Measurements from ENCODE around the gene TRIM49D1. TPM values are rescaled to one million over a fixed set of nuclear protein-coding genes. Genes with fewer than 3 reads are reported as not detected.
"Not testable (repeated sequence)": the region's sequence is repeated elsewhere in the genome, so short reads cannot be mapped to it uniquely, and the experiment has no call there.

The TRIM49D1 gene, protein sequence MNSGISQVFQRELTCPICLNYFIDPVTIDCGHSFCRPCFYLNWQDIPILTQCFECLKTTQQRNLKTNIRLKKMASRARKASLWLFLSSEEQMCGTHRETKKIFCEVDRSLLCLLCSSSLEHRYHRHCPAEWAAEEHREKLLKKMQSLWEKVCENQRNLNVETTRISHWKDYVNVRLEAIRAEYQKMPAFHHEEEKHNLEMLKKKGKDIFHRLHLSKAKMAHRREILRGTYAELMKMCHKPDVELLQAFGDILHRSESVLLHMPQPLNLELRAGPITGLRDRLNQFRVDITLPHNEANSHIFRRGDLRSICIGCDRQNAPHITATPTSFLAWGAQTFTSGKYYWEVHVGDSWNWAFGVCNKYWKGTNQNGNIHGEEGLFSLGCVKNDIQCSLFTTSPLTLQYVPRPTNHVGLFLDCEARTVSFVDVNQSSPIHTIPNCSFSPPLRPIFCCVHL
- polyA plus RNA-seq (ENCODE audit: insufficient read length in 3 of 3) = not detected
- long read RNA-seq, donor 1 = 0 reads
- long read RNA-seq, donor 2 = 0 reads
- long read RNA-seq, donor 3 = 0 reads
- long read RNA-seq, donor 4 = 0 reads
- long read RNA-seq, donor 5 = 0 reads
- long read RNA-seq, donor 6 = 0 reads
- long read RNA-seq, donor 7 = 0 reads
- long read RNA-seq, donor 8 = 0 reads
- long read RNA-seq, donor 9 = 0 reads
- long read RNA-seq, donor 10 = 0 reads
- long read RNA-seq, donor 11 = 0 reads
- long read RNA-seq, donor 12 = 0 reads
- long read RNA-seq, donor 13 = 0 reads
- long read RNA-seq, donor 14 = 0 reads
- long read RNA-seq, donor 15 = 0 reads
- long read RNA-seq, donor 16 = 0 reads

DNA sequence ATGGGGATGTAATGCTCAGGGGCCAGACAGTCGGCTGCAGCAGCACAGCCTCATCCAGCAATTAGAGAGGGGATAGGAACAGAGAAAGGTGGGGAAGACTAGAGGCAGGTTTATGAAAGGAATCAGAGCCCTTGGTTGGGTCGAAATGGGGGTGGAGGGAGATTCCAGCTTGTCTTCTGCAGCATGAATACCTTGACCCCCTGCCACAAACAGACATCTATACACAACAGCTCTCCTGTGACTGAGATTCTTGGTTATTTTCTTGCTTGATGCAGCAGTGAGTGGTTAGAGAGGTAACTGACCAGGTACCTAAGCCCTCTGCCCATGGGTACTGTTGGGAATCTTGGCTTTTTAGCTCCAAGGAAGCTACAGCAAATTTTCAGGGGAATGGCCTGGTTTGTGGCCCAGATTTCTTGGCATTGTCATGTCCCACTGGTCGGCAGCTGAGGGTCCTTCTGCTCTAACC lies at the start of gene TRIM49D1:
Gene TRIM49D1, minus strand, starts transcription at position 51 of the 466 bp plus-strand sequence. CDS start 4,535 bp downstream, outside the sequence.
- no peak for DNase-seq (ENCODE audit: extremely low read depth in 1 of 11, low read depth in 9 of 11, low spot score in 4 of 11)

DNA sequence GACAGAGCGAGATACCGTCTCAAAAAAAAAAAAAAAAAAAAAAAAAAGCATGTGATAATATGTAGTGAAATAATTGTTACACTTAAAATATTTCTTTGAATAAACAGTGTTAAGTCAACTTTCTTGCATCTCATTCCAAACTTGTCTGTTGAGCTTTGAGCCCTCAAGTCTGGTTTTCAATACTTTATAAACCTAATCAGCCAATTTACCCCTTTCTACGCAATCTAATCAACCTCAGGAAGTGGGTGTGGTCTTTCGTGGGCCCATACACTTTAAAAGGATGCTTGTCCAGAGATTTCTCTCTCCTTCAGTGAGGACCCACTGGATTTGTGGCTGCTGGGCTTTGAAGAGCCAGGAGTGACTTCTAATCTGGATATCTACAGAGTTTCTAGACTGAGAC lies 43.7 kb upstream of the TRIM49D1 start, which contains the start of gene TRIM64:
Gene TRIM64, plus strand, starts transcription at position 301 of the 400 bp plus-strand sequence. CDS start 2,467 bp downstream, outside the sequence.
- DNase-seq (ENCODE audit: extremely low read depth in 1 of 11, low read depth in 9 of 11, low spot score in 4 of 11) = not testable (repeated sequence)

DNA sequence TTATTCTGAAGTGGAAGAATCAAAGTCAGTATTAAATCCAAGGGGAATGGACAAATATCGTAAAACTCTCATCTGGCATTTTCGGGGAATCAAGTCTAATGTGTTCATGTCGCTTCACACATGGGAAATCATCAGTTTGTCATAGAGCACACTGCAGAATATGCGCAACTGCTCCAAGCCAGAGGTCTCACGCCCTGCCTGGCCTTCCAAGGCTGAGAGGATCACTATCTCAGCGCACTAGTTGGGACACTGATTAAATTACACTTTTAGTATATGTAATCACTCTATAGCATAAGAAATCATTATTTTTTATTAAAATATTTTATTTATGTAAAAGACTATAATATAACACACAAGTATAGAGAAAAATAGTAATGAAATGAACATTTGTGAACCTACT lies 38.8 kb upstream of the TRIM49D1 start:
- DNase-seq (ENCODE audit: extremely low read depth in 1 of 11, low read depth in 9 of 11, low spot score in 4 of 11) = not testable (repeated sequence)

DNA sequence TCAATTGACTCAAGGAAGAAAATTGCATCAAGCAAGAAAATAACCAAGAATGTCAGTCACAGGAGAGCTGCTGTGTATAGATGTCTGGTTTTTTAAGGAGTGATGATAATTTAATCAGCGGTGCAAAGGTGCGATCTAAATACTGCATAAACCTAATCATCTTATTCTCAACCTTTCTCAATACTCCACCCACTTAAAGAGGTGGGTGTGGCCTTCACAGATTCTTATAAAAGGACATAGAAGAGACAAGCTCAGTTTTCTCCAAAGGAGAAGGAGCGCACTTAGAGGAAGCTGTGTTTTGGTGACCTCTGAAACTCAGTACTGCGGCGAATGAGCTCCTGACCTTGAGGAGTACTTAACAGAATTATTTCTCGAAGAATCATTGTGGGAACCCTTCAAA lies 1.7 kb upstream of the TRIM49D1 start, which contains the start of gene TRIM49D2:
Gene TRIM49D2, plus strand, starts transcription at position 301 of the 400 bp plus-strand sequence. CDS start 2,698 bp downstream, outside the sequence.
- not testable (repeated sequence) for DNase-seq (ENCODE audit: extremely low read depth in 1 of 11, low read depth in 9 of 11, low spot score in 4 of 11)

DNA sequence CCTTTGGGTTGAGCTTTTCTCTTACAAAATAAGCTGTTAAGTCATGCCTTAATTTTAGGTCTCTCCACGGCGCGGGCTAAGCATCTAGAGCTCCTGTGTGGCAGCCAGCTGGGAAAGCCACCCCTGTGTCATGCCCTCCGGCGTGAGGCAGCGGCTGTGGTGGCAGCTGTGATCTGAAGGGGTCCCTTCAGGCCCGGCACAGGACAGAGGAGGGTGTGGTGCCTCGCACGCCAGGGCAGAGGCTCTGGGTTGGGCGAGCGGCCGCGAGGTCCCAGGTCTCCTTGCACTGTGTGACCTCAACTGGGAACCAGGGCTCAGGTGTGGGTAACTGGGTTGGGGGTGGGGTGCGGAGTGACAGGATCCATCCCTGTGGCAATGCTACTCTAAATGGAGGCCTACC lies 21.2 kb downstream of the TRIM49D1 start:
- not testable (repeated sequence) for DNase-seq (ENCODE audit: extremely low read depth in 1 of 11, low read depth in 9 of 11, low spot score in 4 of 11)

DNA sequence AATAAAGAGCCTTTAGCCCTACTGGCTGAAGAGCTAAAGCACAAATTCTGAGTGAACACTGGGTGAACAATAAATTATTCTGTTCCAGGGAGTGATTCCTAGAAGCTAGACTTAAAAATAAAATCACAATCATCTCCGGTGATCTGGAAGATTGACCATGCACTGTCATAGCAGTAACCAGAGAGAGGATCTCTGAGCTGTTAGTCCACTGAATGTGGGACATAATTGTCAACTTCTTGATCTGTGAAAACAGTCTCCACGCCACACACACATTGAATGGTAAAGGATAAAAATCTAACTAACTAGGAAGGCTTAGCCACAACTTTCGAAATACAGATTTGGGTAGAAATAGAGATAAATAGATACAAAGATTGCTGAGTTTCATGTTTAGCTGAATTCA lies 28.8 kb downstream of the TRIM49D1 start:
- DNase-seq (ENCODE audit: extremely low read depth in 1 of 11, low read depth in 9 of 11, low spot score in 4 of 11) = not testable (repeated sequence)

DNA sequence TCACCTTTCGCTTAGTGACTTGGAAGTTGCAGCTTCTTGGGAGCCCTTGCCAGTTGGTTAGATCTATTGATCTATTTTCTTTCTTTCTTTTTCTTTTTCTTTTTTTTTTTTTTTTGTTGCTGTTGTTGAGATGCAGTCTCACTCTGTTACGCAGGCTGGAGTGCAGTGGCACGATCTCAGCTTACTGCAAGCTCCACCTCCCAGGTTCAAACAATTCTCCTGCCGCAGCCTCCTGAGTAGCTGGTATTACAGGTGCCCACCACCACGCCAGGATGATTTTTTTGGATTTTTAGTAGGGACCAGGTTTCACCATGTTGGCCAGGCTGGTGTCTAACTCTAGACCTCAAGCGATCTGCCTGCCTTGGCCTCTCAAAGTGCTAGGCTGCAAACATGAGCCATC lies 44.5 kb downstream of the TRIM49D1 start:
- DNase-seq (ENCODE audit: extremely low read depth in 1 of 11, low read depth in 9 of 11, low spot score in 4 of 11) = not testable (repeated sequence)

DNA sequence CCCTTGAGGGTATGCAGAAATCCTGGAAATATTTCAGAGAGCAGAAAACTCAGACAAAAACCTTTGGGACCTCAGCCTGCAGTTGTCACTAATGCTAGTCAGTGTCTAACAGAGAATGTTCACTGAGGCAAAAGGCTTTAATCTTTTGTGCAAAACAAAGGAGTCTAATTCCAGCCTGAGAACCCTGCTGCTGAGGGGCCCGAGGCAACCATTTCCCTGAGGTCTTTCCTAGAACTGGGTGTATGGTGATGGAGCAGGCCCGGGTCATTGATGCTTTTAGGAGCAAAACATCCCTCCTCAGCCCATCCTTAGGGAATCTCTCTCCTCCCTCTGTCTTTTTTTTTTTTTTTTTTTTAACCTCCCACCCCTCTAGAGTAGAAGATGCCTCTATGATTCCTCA lies 49.5 kb downstream of the TRIM49D1 start:
- not testable (repeated sequence) for DNase-seq (ENCODE audit: extremely low read depth in 1 of 11, low read depth in 9 of 11, low spot score in 4 of 11)

DNA sequence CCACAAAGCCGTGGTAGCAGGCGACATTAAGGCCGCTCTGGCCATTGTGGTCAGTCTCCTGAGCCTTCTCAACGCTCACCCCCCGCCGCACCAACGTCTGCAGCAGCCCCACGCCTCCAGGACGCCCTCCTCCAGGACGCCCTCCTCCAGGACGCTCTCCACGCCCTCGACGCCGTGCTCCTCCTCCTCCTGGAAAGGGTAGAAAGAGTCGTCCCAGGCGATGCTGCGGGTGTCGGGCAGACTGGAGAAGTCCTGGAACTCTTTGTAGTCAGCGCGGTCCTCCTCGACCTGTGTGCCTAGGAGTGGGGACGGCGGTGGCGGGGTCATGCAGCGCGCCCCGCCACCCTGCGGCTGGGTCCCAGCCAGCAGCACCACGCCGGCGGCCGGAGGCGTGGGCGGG lies 56.8 kb downstream of the TRIM49D1 start:
- not testable (repeated sequence) for DNase-seq (ENCODE audit: extremely low read depth in 1 of 11, low read depth in 9 of 11, low spot score in 4 of 11)

DNA sequence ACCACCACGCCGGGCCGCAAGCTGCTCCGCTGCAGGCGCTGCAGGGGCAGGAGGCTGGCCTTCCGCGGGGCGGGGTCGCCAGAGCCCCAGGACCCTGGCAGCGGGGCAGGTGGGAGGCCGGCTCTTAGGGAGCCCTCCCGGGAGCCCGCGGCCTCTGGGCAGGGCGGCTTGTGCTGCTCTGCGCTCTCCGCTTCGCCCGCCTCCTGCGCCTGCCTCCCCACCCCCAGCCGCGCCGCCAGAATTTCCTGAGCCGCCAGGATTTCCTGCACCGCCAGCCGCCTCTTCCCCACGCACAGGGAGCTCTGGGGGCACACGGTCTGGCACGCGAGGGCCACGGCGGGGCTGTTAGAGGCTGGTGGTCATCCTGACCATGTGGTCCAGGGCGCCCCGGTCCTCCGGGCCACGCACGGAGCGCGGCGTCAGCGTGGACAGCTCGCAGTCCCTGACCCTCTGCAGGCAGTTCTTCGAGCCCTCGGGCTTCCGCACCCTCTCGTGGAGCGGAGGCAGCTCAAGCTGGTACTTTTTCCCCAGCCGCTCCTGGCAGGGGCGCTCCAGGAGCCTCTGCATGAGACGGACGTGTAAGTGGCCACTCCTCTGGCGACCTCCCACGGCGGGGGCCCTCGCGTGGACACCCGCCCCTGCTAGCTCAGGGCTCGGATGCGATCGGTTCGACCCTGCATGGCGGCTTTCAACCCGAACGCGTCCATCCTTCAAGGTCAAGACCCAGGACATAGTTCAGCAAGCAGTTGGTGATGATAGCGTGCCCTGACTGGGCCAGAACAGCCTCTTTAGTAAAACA lies 57.9 kb downstream of the TRIM49D1 start:
- DNase-seq (ENCODE audit: extremely low read depth in 1 of 11, low read depth in 9 of 11, low spot score in 4 of 11) = peak in 2 of 11 donors; percentile 0 to 1

Other genes with a start within 250 kb of the TRIM49D1 start
- not detected for gene TRIM77, start 211.9 kb downstream of the TRIM49D1 start, polyA plus RNA-seq (ENCODE audit: insufficient read length in 3 of 3)
- gene TRIM49, start 113.7 kb downstream of the TRIM49D1 start, polyA plus RNA-seq (ENCODE audit: insufficient read length in 3 of 3) = not detected
- gene TRIM64B, start 43.8 kb downstream of the TRIM49D1 start, polyA plus RNA-seq (ENCODE audit: insufficient read length in 3 of 3) = not detected
- not detected for gene TRIM49D2, start 1.8 kb upstream of the TRIM49D1 start, polyA plus RNA-seq (ENCODE audit: insufficient read length in 3 of 3)
- gene TRIM64, start 43.8 kb upstream of the TRIM49D1 start, polyA plus RNA-seq (ENCODE audit: insufficient read length in 3 of 3) = not detected
- gene TRIM49C, start 108.9 kb upstream of the TRIM49D1 start, polyA plus RNA-seq (ENCODE audit: insufficient read length in 3 of 3) = not detected
- not detected for gene UBTFL1, start 163.7 kb upstream of the TRIM49D1 start, polyA plus RNA-seq (ENCODE audit: insufficient read length in 3 of 3)
- 10 to 100 TPM; 16.8 to 34.8 (median 23.8) TPM for gene NAALAD2, start 212.4 kb upstream of the TRIM49D1 start, polyA plus RNA-seq (ENCODE audit: insufficient read length in 3 of 3)